ENCODE results near the gene PIAS3.

The PIAS3 gene

DNA sequence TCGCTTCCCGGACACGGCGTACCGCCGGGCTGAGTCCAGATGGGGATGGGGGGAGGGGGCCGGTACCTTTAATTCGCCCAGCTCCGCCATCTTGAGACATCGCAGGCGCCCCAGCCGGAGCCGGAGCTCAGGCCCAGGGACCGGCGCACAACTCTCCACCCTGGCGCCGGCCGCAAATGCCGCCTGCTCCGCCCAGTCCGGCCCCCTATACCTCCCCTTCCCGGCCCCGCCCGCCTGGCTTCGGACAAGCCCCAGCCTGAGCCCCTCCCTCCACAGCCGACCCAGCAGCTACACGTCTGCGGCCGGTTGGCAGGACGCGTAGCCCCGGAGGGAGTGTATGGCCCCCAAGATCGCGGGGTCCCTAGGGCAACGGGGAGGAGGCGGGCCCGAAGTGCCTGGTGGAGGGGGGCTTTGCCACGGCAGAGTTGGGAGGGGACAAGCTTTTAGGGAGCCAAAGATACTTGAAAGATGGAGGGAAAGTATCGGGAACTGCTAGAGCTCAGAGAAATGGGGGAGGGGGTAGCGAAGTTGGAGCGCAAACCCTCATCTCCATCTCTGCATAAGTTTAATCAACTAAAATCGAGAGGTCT lies at the start of gene PIAS3:
Gene PIAS3, minus strand, starts transcription at position 181 of the 590 bp plus-strand sequence. Its CDS starts 91 bp downstream, at position 90.
- DNase-seq (ENCODE audit: extremely low read depth, low read depth), result peak; percentile 61
- H3K4me3 ChIP-seq (replicated peaks; ENCODE audit: low read depth, low read length), result peak within 1 kb of the TSS; percentile 84
- TF ChIP-seq, protein P1, sequence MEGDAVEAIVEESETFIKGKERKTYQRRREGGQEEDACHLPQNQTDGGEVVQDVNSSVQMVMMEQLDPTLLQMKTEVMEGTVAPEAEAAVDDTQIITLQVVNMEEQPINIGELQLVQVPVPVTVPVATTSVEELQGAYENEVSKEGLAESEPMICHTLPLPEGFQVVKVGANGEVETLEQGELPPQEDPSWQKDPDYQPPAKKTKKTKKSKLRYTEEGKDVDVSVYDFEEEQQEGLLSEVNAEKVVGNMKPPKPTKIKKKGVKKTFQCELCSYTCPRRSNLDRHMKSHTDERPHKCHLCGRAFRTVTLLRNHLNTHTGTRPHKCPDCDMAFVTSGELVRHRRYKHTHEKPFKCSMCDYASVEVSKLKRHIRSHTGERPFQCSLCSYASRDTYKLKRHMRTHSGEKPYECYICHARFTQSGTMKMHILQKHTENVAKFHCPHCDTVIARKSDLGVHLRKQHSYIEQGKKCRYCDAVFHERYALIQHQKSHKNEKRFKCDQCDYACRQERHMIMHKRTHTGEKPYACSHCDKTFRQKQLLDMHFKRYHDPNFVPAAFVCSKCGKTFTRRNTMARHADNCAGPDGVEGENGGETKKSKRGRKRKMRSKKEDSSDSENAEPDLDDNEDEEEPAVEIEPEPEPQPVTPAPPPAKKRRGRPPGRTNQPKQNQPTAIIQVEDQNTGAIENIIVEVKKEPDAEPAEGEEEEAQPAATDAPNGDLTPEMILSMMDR (IDR thresholded peaks at IDR 0.05; ENCODE audit: low read depth, low read length, missing control alignments), result no peak

DNA sequence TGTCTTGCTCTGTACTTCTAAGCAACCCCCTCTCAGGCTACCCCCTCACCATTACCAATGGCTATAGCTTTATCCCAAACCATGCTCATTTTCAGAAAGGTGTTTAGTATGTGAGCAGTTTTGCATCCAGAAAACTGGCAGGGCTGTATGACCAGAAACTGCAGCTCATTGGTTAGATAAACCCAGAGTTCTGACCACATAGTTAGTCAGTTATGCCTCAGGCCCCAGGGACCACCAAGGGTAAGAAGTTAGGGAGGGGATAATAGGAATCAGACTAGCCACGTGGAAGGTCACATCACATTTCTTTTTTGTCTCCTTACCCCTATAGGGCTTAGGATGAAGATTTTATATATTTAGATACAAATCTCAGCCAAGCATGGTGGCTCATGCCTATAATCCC lies 49.8 kb upstream of the PIAS3 start:
- no peak overlapping the region for H3K4me3 ChIP-seq (replicated peaks; ENCODE audit: low read depth, low read length)
- TF ChIP-seq, protein P1 (IDR thresholded peaks at IDR 0.05; ENCODE audit: low read depth, low read length, missing control alignments), result no peak
- DNase-seq (ENCODE audit: extremely low read depth, low read depth), result no peak

DNA sequence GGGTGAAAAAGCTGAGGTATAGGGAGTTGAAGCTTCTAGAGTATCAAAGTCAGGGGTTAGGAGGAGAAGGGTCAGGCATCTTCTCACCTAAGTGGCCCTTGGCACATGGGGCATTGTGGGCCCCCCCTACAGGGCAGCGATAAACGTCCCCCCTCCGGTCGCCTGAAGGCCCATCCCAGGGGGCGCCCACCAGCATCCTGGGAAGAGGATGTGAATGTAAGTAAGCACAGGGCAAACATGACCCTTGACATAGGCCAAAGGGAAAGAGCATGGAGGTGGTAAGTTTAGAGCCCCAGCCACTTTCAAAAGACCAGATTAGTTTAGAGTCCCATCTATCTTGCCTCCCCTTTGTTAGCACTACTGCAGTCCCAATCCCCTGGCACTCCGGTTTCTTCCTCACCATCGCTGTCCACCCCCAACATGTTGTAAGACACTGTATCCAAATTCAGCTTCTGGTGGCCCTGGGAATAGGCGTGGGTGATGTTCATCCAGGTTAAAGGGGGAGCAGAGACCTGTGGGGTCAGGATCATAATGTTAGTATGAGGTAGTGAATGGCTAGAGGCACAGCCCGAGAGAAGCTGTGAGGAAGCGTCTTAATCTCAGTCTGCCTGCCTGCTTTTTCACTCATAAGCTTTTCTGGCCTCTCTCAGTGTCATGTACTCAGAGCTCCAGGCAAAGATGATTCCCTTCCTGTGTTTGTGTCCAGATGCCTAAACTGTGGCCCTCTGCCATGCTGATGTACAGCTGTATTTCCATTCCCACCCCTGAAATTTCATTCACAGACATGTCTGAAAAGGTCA lies 48.3 kb upstream of the PIAS3 start:
- no peak overlapping the region for H3K4me3 ChIP-seq (replicated peaks; ENCODE audit: low read depth, low read length)
- DNase-seq (ENCODE audit: extremely low read depth, low read depth), result no peak
- TF ChIP-seq, protein P1 (IDR thresholded peaks at IDR 0.05; ENCODE audit: low read depth, low read length, missing control alignments), result no peak

DNA sequence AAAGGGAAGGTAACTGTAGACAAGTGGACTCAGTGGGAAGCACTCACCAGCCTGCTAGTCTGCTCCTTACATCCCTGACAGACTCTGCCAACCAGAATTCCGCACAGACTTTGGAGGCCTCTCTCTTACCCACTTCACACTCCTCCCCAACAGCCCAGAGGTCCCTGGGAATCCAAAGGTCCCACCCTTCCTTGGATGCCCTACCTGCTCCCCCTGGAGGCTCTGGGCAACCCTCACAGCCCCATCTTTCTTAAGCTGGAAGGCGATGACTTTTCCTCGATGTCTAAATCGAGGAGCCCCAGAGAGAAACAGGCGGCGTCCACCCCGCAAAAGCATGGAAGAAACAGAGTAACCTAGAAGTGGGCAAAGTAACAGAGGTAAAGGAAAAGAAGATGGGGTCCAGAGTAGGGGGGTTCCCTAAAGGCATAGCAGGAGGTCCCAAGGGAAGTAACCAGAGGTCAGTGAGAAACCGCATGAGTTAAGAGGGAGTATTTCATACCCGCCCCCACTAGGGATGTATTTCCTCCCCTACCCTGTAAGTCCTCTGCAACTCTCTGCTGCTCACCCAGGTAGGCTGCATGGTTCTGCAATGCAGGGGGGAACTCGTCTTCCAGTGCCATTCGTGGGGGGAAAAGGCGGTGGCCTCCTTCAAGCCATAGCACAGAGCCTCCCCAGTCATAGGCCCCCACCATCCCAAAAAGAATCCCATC lies 42.6 kb upstream of the PIAS3 start:
- DNase-seq (ENCODE audit: extremely low read depth, low read depth), result no peak
- no peak overlapping the region for H3K4me3 ChIP-seq (replicated peaks; ENCODE audit: low read depth, low read length)
- TF ChIP-seq, protein P1 (IDR thresholded peaks at IDR 0.05; ENCODE audit: low read depth, low read length, missing control alignments), result peak; percentile 4

DNA sequence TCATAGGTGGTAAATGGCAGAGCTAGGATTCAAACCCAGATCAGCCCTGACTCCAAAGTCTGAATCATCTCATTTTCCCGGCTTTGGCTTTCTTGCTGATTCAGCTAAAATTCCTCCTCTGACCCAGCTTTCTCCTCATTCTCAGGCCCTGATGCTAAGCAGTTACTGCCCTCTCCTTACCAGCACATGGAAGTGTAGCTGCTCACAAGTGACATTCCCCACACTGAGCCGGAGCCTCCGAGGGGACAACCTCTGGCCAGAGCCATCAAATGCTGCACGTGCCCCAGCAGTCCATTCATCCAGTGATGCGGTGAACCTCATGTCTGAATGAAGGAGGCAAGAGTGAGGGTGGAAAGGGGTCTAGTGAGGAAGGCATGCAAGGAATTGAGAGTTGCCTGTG lies 39.9 kb upstream of the PIAS3 start:
- H3K4me3 ChIP-seq (replicated peaks; ENCODE audit: low read depth, low read length), result no peak overlapping the region
- TF ChIP-seq, protein P1 (IDR thresholded peaks at IDR 0.05; ENCODE audit: low read depth, low read length, missing control alignments), result no peak
- no peak for DNase-seq (ENCODE audit: extremely low read depth, low read depth)

DNA sequence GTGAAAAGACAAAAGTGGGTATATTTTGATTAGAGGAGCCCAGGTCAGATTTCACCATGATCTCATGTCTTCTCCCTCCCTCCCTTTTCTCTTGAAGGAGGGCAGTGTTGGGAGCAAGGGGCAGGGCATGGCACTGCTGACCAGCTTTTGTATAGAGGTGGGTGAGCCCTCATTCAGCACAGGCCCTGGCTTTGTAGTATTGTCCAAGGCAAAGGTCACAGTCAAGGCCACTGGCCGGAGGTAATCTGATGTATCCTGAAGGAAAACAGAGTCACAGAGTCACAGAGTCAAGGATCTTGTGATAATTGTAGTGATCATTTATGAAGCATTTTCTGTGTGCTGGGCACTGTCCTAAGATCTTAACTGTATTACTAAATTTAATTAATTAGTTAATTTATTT lies 39.1 kb upstream of the PIAS3 start:
- DNase-seq (ENCODE audit: extremely low read depth, low read depth), result no peak
- TF ChIP-seq, protein P1 (IDR thresholded peaks at IDR 0.05; ENCODE audit: low read depth, low read length, missing control alignments), result no peak
- H3K4me3 ChIP-seq (replicated peaks; ENCODE audit: low read depth, low read length), result no peak overlapping the region
